IPS DF 6.9 (cell line): Measurements from ENCODE around the gene NEDD9.

Experiments
- DNase-seq: peaks from one replicate; pipeline ENCODE4 v3.0.0-alpha.2; 2013; ENCODE audit warnings: low read depth, low spot score
- H3K27ac ChIP-seq: one replicate; pipeline ENCODE4 v1.5.1; 2013; ENCODE audit warnings: low read length, control low read depth
- H3K27me3 ChIP-seq: 2 replicates; pipeline ENCODE4 v1.6.1; 2013; ENCODE audit warnings: mild to moderate bottlenecking, low read length; ENCODE audit not compliant: control insufficient read depth, insufficient read depth
- H3K36me3 ChIP-seq: 2 replicates; pipeline ENCODE4 v1.6.1; 2013; ENCODE audit warnings: low read length; ENCODE audit not compliant: control insufficient read depth, insufficient read depth
- H3K4me1 ChIP-seq: 2 replicates; pipeline ENCODE4 v1.6.1; 2013; ENCODE audit warnings: low read length; ENCODE audit not compliant: control insufficient read depth, insufficient read depth
- H3K4me3 ChIP-seq: 2 replicates; pipeline ENCODE4 v1.5.1; 2013; ENCODE audit warnings: mild to moderate bottlenecking, low read length
- H3K9me3 ChIP-seq: 2 replicates; pipeline ENCODE4 v1.6.1; 2013; ENCODE audit warnings: low read length, inconsistent platforms; ENCODE audit not compliant: control insufficient read depth, insufficient read depth
- WGBS: extraction: QIAGEN DNeasy Blood & Tissue Kit; methylation state at CpG from one replicate; pipeline ENCODE4 v1.1.7; 2013; ENCODE audit warnings: mixed read lengths, missing lambda C conversion rate; ENCODE audit not compliant: insufficient read length, insufficient coverage; 5-methylcytosine and 5-hydroxymethylcytosine counted together

NEDD9 gene

DNA sequence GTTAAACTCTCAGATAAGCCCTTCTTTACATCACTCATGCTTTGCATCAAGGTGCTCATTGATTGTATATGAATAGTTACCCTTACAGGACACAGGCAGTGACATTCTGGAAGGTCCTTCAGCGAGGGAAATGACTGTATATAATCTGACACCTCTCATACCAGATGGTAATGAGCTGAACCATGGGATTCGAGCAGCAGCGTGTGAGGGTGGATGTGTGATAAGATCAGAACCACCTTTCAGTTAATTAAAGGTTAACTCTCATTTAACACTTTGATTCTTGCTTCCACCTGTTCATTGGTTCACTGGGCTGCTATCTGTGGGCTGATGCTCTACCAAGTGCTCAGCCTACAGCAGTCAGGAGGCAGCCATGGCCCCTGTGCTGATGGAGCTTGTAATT is 24.2 kb downstream of the NEDD9 start:
- WGBS: no CpG with 5 or more reads among the region's 3 CpGs
- no peak overlapping the region for H3K27ac ChIP-seq
- peaks cover 4% of the 10 kb centered on the region; the same call in 1 of the 2 replicates for H3K4me1 ChIP-seq
- no peak overlapping the region for H3K4me3 ChIP-seq
- no peak for DNase-seq
- H3K36me3 ChIP-seq: no peaks in the 10 kb centered on the region
- no peaks in the 10 kb centered on the region for H3K9me3 ChIP-seq
- H3K27me3 ChIP-seq: no peaks in the 10 kb centered on the region

GRCh38 chr6:11207199-11207968 is 25.1 kb downstream of the NEDD9 start:
- Histone ChIP-seq H3K27ac (no peak overlapping the region), H3K9me3 (no peaks in the 10 kb centered on the region), H3K4me3 (no peak overlapping the region), H3K36me3 (no peaks in the 10 kb centered on the region), H3K27me3 (no peaks in the 10 kb centered on the region), H3K4me1 (peaks cover 5% of the 10 kb centered on the region; the same call in 1 of the 2 replicates)
- no peak for DNase-seq
- WGBS: no CpG with 5 or more reads among the region's 5 CpGs

DNA sequence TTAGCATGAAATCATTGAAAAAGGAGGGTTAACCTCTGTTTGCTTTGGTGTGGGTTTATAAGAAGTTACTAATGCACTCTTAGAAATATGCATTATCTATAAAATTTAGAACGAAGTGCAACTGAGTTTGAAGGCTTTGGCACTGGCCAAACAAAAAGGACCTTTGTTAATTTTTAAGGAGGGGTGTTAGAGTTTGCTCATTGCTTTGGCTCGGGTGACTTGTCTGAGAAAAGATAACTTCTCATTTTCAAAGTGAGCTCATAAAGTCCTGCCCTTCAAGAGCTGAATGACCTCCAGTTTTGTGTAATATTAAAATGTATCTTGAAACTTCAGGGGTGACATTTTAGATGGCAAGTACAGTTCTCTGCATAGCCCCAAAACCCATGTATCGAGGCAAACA is 25.9 kb downstream of the NEDD9 start:
- peaks cover 5% of the 10 kb centered on the region; the same call in 1 of the 2 replicates for H3K4me1 ChIP-seq
- WGBS: no CpG with 5 or more reads among the region's 3 CpGs

GRCh38 chr6:11204794-11205366 is 27.6 kb downstream of the NEDD9 start:
- H3K4me1 ChIP-seq: peaks cover 3% of the 10 kb centered on the region; the same call in 1 of the 2 replicates
- H3K4me3 ChIP-seq: no peak overlapping the region
- no peak for DNase-seq
- WGBS: no CpG with 5 or more reads among the region's 5 CpGs
- H3K27me3 ChIP-seq: no peaks in the 10 kb centered on the region
- H3K9me3 ChIP-seq: no peaks in the 10 kb centered on the region
- no peak overlapping the region for H3K27ac ChIP-seq
- no peaks in the 10 kb centered on the region for H3K36me3 ChIP-seq

More for the DNA sequence above, 25.9 kb downstream of the NEDD9 start:
- H3K27ac ChIP-seq: no peak overlapping the region
- H3K27me3 ChIP-seq: no peaks in the 10 kb centered on the region
- H3K9me3 ChIP-seq: no peaks in the 10 kb centered on the region
- no peak overlapping the region for H3K4me3 ChIP-seq
- no peaks in the 10 kb centered on the region for H3K36me3 ChIP-seq
- no peak for DNase-seq

DNA sequence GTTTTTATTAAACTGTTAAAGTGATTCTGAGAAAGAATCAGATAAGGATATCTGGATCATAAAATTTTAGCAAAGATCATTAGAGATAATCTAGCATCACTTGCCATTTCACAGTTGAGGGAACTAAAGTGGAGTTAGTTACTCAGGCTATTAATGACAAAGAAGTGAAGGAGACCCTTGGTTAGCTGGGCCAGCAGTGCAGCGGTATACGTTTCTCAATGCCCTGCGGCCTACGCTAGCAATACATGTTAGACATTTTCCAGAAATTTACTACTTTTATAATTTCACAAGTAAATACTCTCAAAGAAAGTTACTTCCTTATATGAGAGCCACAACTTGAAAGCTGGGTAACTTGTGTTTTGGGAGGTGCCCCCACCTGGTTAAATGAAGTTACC is 28.5 kb downstream of the NEDD9 start:
- H3K4me1 ChIP-seq: peaks cover 3% of the 10 kb centered on the region; the same call in 1 of the 2 replicates
- no peak for DNase-seq

GRCh38 chr6:11203306-11204004 is 29.0 kb downstream of the NEDD9 start:
- DNase-seq: no peak
- no peaks in the 10 kb centered on the region for H3K36me3 ChIP-seq
- H3K9me3 ChIP-seq: no peaks in the 10 kb centered on the region
- H3K4me3 ChIP-seq: no peak overlapping the region
- no peaks in the 10 kb centered on the region for H3K27me3 ChIP-seq
- H3K27ac ChIP-seq: no peak overlapping the region
- no CpG with 5 or more reads among the region's 6 CpGs for WGBS
- peaks cover 3% of the 10 kb centered on the region; the same call in 1 of the 2 replicates for H3K4me1 ChIP-seq

More for the DNA sequence above, 28.5 kb downstream of the NEDD9 start:
- Histone ChIP-seq H3K4me3 (no peak overlapping the region), H3K27me3 (no peaks in the 10 kb centered on the region), H3K9me3 (no peaks in the 10 kb centered on the region), H3K36me3 (no peaks in the 10 kb centered on the region), H3K27ac (no peak overlapping the region)
- no CpG with 5 or more reads among the region's 4 CpGs for WGBS

GRCh38 chr6:11202513-11203305 is 29.8 kb downstream of the NEDD9 start:
- WGBS: no CpG with 5 or more reads among the region's 9 CpGs
- DNase-seq: no peak
- no peaks in the 10 kb centered on the region for H3K36me3 ChIP-seq

DNA sequence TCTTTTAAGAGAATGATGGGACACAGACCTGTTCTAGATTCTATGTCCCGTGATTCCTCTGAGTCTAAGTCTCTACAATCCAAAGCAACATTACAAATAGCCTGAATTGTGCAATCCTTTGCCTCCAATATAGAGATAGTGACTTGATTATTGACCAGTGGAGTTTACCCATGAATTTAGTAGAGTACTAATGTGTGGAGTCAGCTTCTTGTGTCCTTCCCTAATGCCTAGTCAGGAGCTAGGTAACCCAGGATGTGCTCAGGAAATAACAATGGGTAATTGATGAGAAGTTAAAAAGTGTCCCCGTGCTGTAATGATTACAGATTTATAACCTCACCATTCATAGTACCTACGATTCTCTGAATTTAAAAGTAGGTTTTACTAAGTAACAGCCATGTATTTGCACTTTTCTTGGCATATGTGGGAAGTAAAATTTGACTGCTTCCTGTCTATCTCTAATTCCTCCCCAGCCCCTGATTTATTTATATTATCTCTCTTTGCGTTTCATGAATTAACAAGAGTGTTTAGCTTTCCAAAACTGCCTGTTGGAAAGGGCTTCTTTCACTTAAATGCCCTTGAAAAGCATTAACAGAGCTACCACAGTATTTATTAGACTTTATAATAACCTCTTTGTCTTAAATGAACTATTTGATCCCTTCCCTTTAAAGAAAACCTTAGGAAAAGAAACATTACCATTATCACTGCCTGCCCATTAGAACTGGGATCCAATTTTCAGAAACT is 30.5 kb downstream of the NEDD9 start:
- Histone ChIP-seq H3K27me3 (no peaks in the 10 kb centered on the region), H3K4me1 (peaks cover 3% of the 10 kb centered on the region; the same call in 1 of the 2 replicates), H3K27ac (no peak overlapping the region), H3K9me3 (no peaks in the 10 kb centered on the region), H3K36me3 (no peaks in the 10 kb centered on the region), H3K4me3 (no peak overlapping the region)
- no peak for DNase-seq
- WGBS: no CpG with 5 or more reads among the region's 4 CpGs

More at GRCh38 chr6:11202513-11203305, 29.8 kb downstream of the NEDD9 start:
- H3K4me1 ChIP-seq: peaks cover 3% of the 10 kb centered on the region; the same call in 1 of the 2 replicates
- H3K9me3 ChIP-seq: no peaks in the 10 kb centered on the region
- no peak overlapping the region for H3K4me3 ChIP-seq
- H3K27me3 ChIP-seq: no peaks in the 10 kb centered on the region
- no peak overlapping the region for H3K27ac ChIP-seq

- Histone ChIP-seq H3K27me3 (no peaks in the 10 kb centered on the region), H3K4me1 (peaks cover 6% of the 10 kb centered on the region; the same call in 1 of the 2 replicates), H3K36me3 (no peaks in the 10 kb centered on the region), H3K27ac (no peak overlapping the region), H3K9me3 (no peaks in the 10 kb centered on the region), H3K4me3 (no peak overlapping the region)
- no peak for DNase-seq
- WGBS: no CpG with 5 or more reads among the region's 3 CpGs
Observed at GRCh38 chr6:11201015-11201414, 31.5 kb downstream of the NEDD9 start.
